Parathyroid adenoma (tissue), 2 donors: ENCODE measurements around the gene OR8D2.

Source experiments
- H2AFZ ChIP-seq: fragments of 300-600 bp; sonication (generic); one replicate; pipeline ENCODE4 v1.7.0; 2017; ENCODE audit warnings: antibody characterized with exemption, mild to moderate bottlenecking
- H3K27ac ChIP-seq: fragments of 300-600 bp; sonication (generic); one replicate; pipeline ENCODE4 v1.7.0; 2017
- H3K27me3 ChIP-seq: fragments of 300-600 bp; sonication (generic); one replicate; pipeline ENCODE4 v1.7.0; 2017; ENCODE audit warnings: low read length; ENCODE audit not compliant: control insufficient read depth, insufficient read depth
- H3K36me3 ChIP-seq: fragments of 300-600 bp; sonication (generic); one replicate; pipeline ENCODE4 v1.7.0; 2017; ENCODE audit warnings: low read length; ENCODE audit not compliant: control insufficient read depth, insufficient read depth
- H3K4me1 ChIP-seq: fragments of 300-600 bp; sonication (generic); one replicate; pipeline ENCODE4 v1.7.0; 2017; ENCODE audit warnings: control low read depth
- H3K4me2 ChIP-seq: fragments of 300-600 bp; sonication (generic); one replicate; pipeline ENCODE4 v1.7.0; 2017; ENCODE audit warnings: low read length
- H3K4me3 ChIP-seq: fragments of 300-600 bp; sonication (generic); one replicate; pipeline ENCODE4 v1.7.0; 2017; ENCODE audit warnings: low read depth, low read length
- H3K79me2 ChIP-seq: fragments of 300-600 bp; sonication (generic); one replicate; pipeline ENCODE4 v1.7.0; 2017; ENCODE audit warnings: control low read depth
- H3K9ac ChIP-seq: fragments of 300-600 bp; sonication (generic); one replicate; pipeline ENCODE4 v1.7.0; 2017; ENCODE audit warnings: mild to moderate bottlenecking
- H3K9me3 ChIP-seq: fragments of 300-600 bp; sonication (generic); one replicate; pipeline ENCODE4 v1.7.0; 2017; ENCODE audit warnings: low read length; ENCODE audit not compliant: control insufficient read depth
- CTCF ChIP-seq: fragments of 300-600 bp; sonication (generic); IDR thresholded peaks from one replicate; pipeline ENCODE4 v1.7.0; 2017; ENCODE audit warnings: antibody characterized with exemption, mild to moderate bottlenecking
- donor health status: primary hyperparathyroidism.

The OR8D2 gene

GRCh38 chr11:124320097-124320496 is at the start of gene OR8D2:
OR8D2 (minus strand) TSS chr11:124320197; CDS start chr11:124320197, 0 bp downstream.
- H3K9ac ChIP-seq, result no peak within 1 kb of the TSS

GRCh38 chr11:124359566-124359965 is 39.6 kb upstream of the OR8D2 start:
- H3K4me3 ChIP-seq, result no peak overlapping the region
- H3K36me3 ChIP-seq, result no peaks in the 10 kb centered on the region
- no peak overlapping the region for H2AFZ ChIP-seq
- no peak for TF ChIP-seq CTCF
- H3K79me2 ChIP-seq, result no peaks in the 10 kb centered on the region
- H3K4me1 ChIP-seq, result no peaks in the 10 kb centered on the region
- H3K27ac ChIP-seq, result no peak overlapping the region
- H3K9ac ChIP-seq, result no peak overlapping the region
- no peak overlapping the region for H3K4me2 ChIP-seq
- H3K27me3 ChIP-seq, result no peaks in the 10 kb centered on the region
- H3K9me3 ChIP-seq, result no peaks in the 10 kb centered on the region

More at GRCh38 chr11:124320097-124320496, at the start of gene OR8D2:
- H2AFZ ChIP-seq, result no peak within 1 kb of the TSS
- H3K4me2 ChIP-seq, result no peak within 1 kb of the TSS
- TF ChIP-seq CTCF, result no peak
- H3K27me3 ChIP-seq, result no peaks in the 10 kb centered on the region
- H3K4me1 ChIP-seq, result no peaks in the 10 kb centered on the region
- H3K36me3 ChIP-seq, result no peaks in the 10 kb centered on the region
- no peaks in the 10 kb centered on the region for H3K9me3 ChIP-seq
- H3K27ac ChIP-seq, result no peak within 1 kb of the TSS
- H3K79me2 ChIP-seq, result no peaks in the 10 kb centered on the region
- no peak within 1 kb of the TSS for H3K4me3 ChIP-seq

GRCh38 chr11:124346311-124346955 is 26.4 kb upstream of the OR8D2 start:
- no peaks in the 10 kb centered on the region for H3K36me3 ChIP-seq
- H3K9ac ChIP-seq, result no peak overlapping the region
- H3K9me3 ChIP-seq, result no peaks in the 10 kb centered on the region
- H3K4me3 ChIP-seq, result no peak overlapping the region
- H3K4me2 ChIP-seq, result no peak overlapping the region
- no peaks in the 10 kb centered on the region for H3K79me2 ChIP-seq
- H3K4me1 ChIP-seq, result no peaks in the 10 kb centered on the region
- no peak for TF ChIP-seq CTCF
- H3K27me3 ChIP-seq, result no peaks in the 10 kb centered on the region
- no peak overlapping the region for H2AFZ ChIP-seq
- no peak overlapping the region for H3K27ac ChIP-seq

- no peaks in the 10 kb centered on the region for H3K9me3 ChIP-seq
Measured at GRCh38 chr11:124344346-124344745, 24.3 kb upstream of the OR8D2 start.

More at GRCh38 chr11:124344346-124344745, 24.3 kb upstream of the OR8D2 start:
- Histone ChIP-seq H3K9ac (no peak overlapping the region), H3K27me3 (no peaks in the 10 kb centered on the region), H3K4me3 (no peak overlapping the region), H3K36me3 (no peaks in the 10 kb centered on the region), H3K4me1 (no peaks in the 10 kb centered on the region), H3K79me2 (no peaks in the 10 kb centered on the region), H3K4me2 (no peak overlapping the region), H2AFZ (no peak overlapping the region), H3K27ac (no peak overlapping the region)
- TF ChIP-seq CTCF, result no peak
